Loucy (cell line): ENCODE results near the gene MRFAP1L1.

Experiments used
- EZH2phosphoT487 ChIP-seq: fragments of 200-600 bp; IDR thresholded peaks from 2 replicates; pipeline ENCODE4 v1.6.1; 2018; ENCODE audit warnings: antibody characterized with exemption, mild to moderate bottlenecking, moderate library complexity, borderline replicate concordance
- TF ChIP-seq, protein P1 (sequence below): fragments of 200-600 bp; sonication (generic); conservative IDR thresholded peaks from 2 replicates; pipeline ENCODE4 v1.5.1; 2014; ENCODE audit warnings: mild to moderate bottlenecking, antibody characterized with exemption, low read length

DNA sequence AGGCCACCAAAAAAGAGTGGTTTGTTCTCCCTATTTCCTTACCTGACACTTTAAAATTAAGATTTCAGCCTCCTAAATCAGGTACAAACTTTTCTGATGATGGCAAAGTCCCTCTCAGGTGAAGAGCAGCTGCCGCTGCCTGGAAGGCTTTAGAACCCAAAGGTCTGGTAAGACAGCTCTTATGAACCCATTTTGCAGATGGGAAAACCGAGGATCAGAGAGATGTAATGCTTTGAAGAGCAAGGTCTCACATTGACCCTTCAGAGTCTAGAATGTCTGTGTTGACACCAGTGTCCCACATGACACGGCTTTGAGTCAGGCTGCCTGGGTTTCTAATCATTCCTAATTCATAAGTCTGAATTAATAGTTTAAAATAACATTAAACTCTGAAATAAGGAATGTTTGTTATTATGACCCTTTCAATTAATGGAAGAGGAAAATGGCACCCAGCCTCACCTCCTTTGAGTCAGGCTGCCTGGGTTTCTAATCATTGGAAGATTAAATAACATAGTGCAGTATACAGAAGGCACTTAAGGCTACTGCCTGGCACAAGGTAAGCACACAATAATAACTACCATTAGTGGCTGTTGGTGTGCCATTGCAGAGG, 44.9 kb upstream of the MRFAP1L1 start:
- TF ChIP-seq, protein P1, sequence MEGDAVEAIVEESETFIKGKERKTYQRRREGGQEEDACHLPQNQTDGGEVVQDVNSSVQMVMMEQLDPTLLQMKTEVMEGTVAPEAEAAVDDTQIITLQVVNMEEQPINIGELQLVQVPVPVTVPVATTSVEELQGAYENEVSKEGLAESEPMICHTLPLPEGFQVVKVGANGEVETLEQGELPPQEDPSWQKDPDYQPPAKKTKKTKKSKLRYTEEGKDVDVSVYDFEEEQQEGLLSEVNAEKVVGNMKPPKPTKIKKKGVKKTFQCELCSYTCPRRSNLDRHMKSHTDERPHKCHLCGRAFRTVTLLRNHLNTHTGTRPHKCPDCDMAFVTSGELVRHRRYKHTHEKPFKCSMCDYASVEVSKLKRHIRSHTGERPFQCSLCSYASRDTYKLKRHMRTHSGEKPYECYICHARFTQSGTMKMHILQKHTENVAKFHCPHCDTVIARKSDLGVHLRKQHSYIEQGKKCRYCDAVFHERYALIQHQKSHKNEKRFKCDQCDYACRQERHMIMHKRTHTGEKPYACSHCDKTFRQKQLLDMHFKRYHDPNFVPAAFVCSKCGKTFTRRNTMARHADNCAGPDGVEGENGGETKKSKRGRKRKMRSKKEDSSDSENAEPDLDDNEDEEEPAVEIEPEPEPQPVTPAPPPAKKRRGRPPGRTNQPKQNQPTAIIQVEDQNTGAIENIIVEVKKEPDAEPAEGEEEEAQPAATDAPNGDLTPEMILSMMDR = no peak
- no peak for TF ChIP-seq EZH2phosphoT487
